SKM-1 treated with dmso at 0.1 percent for 144 hours (cell line): Measurements from ENCODE around the gene PSMB3.
"Not testable (repeated sequence)": the region's sequence is repeated elsewhere in the genome, so short reads cannot be mapped to it uniquely, and the experiment has no call there.

Experiments used
- DNase-seq: peaks from one replicate; lab custom pipeline; 2025; ENCODE audit not compliant: unreplicated experiment; lab: John Stamatoyannopoulos, UW

PSMB3 gene

GRCh38 chr17:38715216-38715943 is 37.2 kb upstream of the PSMB3 start:
- DNase-seq = no peak

DNA sequence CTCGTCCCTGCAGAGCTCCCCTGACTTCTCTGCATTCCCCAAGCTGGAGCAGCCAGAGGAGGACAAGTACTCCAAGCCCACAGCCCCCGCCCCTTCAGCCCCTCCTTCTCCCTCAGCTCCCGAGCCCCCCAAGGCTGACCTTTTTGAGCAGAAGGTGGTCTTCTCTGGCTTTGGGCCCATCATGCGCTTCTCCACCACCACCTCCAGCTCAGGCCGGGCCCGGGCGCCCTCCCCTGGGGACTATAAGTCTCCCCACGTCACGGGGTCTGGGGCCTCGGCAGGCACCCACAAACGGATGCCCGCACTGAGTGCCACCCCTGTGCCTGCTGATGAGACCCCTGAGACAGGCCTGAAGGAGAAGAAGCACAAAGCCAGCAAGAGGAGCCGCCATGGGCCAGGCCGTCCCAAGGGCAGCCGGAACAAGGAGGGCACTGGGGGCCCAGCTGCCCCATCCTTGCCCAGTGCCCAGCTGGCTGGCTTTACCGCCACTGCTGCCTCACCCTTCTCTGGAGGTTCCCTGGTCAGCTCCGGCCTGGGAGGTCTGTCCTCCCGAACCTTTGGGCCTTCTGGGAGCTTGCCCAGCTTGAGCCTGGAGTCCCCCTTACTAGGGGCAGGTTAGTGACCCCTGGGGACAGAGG is 36.1 kb upstream of the PSMB3 start:
- no peak for DNase-seq

DNA sequence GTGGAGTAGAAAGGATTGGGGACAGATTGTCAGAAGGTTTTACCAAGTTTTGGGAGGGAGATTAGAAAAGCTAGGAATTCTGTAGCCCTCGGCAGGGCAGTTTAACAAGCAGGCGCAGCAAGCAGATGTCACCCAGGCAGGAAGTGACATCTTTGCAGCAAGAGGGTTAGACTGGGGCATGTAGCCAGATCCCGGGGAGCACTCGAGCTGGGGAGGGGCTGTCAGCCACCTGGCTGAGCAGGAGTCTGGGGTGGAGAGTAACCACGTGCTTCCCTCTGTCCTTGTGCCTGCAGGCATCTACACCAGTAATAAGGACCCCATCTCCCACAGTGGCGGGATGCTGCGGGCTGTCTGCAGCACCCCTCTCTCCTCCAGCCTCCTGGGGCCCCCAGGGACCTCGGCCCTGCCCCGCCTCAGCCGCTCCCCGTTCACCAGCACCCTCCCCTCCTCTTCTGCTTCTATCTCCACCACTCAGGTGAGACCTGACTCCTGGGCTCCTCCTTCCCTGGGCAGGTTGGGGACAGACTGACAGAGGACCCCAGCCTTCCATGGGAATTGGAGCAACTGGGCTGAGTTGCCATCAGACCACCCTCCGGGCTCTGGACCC is 35.3 kb upstream of the PSMB3 start:
- DNase-seq = no peak

- DNase-seq = no peak
Measured at GRCh38 chr17:38719289-38719942, 33.1 kb upstream of the PSMB3 start.

DNA sequence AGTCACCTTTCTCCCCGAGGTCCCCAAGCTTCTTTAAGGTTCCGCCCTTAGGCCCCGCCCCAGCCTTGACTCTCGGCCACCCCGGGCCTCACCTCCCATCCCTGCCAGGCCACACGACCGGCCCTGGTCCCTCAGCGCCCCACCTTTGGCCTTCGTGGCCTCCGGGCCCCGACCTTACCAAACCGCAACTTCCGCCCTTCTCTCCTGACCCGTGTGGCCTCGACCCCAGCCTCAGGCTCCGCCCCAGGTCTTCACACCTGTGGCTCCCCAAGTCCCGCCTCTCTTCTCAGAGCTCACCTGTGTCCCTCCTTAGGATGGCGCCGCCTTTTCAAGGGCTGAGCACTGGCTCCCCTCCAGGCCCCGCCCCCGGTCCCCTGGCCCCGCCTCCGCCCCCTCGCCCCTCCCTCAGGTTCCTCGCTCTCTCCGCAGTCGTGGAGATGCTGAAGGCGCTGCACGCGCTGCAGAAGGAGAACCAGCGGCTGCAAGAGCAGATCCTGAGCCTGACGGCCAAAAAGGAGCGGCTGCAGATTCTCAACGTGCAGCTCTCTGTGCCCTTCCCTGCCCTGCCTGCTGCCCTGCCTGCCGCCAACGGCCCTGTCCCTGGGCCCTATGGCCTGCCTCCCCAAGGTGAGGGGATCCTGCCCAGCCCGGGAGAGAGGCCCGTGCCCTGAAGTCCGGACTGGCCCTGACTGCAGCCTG is 32.4 kb upstream of the PSMB3 start:
- no peak for DNase-seq

- DNase-seq = no peak
Measured at GRCh38 chr17:38720941-38721340, 31.6 kb upstream of the PSMB3 start.

DNA sequence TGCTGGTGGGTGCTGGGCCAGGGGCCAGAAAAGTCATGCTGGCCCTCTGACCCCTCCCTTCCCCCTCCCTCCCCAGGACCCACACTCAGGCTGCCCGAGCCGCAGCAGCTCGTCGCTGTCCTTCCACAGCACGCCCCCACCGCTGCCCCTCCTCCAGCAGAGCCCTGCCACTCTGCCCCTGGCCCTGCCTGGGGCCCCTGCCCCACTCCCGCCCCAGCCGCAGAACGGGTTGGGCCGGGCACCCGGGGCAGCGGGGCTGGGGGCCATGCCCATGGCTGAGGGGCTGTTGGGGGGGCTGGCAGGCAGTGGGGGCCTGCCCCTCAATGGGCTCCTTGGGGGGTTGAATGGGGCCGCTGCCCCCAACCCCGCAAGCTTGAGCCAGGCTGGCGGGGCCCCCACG is 30.7 kb upstream of the PSMB3 start:
- no peak for DNase-seq

GRCh38 chr17:38724337-38724988 is 28.1 kb upstream of the PSMB3 start:
- DNase-seq = no peak

- no peak for DNase-seq
Measured at GRCh38 chr17:38725066-38725465, 27.5 kb upstream of the PSMB3 start.

- DNase-seq = not testable (repeated sequence)
Measured at GRCh38 chr17:38726145-38726544, 26.4 kb upstream of the PSMB3 start.

DNA sequence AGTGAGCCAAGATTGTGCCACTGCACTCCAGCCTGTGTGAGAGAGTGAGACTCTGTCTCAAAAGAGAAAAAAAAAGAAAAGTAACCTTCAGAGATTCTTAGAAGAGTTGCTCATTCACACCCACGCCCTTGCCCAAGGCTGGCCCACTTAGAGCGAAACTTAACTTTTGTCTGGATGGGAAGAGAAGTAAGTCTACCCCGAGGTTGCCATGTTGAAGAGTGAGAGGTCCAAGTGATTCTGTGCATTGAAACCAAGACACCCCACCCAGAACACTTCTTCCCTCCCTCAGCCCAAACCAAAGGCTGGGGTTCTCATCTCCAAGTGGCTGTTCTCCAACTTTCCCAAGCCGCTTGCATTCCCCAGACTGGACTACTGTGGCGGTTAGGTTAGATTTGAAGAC is 24.8 kb upstream of the PSMB3 start:
- no peak for DNase-seq

- peak; percentile 32 for DNase-seq
Measured at GRCh38 chr17:38728290-38728831, 24.2 kb upstream of the PSMB3 start.

- no peak for DNase-seq
Measured at GRCh38 chr17:38729368-38729885, 23.1 kb upstream of the PSMB3 start.

DNA sequence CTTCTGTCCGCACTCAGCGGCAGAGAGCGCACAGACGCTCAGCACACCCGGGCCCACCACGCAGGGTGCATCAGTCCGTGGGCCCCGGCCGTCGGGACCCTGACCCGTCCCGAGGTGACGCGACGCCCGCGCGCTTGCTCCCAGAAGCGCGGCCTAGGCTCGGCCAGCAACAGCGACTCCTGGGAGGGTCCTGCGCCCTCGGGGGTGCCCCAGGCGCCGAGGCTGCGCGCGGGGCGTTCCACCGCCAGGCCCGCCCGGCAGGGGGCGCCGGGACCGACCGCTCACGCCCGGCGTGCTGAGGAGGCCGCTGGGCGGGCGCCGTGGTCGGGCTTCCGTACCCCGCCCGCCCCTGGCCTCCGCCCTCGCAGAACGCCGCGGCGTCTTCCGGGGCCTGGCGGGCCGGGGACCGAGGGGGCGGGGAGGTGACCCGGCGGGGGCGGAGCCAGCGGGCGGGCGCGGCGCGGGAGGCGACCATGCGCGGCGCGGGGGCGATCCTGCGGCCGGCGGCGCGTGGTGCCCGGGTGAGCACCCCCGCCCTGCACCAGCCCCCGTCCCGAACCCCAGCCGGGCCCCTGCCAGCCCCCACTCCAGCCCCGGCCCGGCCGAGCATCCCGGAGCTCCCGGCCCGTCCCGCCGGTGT is 22.5 kb upstream of the PSMB3 start, which contains the start of gene CISD3:
TSS of gene CISD3 (plus strand) at position 456 of the 640 bp plus-strand sequence. CDS start at position 474, 18 bp downstream.
- peak; percentile 88 for DNase-seq

DNA sequence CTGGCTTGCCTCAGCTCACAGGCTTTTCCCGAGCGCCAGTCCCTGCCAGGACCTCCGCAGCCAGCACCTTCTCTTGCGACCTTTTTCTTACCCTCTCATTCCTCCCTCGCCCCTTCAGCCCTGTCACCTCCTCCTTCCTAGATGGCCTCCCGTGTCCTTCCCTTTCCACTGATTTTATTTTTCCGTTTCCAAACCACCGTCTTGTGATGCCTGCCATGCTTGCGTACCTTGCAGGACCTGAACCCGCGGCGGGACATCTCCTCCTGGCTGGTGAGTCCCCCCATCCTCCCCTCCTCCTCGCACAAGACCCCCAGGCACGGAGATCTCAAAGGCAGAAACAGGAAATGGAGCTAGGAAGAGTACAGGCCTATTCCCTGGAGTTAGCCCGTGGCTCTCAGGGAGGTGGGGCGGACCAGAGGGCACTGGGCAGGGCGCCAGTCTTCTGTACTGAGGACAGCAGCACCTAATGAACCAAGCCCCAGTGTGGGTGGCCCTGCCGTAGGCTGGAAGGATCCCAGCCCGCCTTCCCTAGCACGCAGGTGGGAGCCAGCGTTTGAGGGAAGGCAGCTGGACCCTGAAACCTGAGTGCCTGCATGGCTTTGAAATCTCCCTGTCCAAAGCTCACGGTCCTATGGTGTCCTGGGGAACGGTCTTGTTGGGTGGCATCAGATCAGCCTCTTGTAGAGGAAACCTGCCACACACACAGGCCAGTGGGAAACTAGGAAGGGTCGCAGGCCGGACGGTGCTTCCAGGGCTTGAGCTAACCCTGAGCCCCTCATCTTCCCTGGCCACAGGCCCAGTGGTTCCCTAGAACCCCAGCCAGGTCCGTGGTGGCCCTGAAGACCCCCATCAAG is 21.8 kb upstream of the PSMB3 start:
- no peak for DNase-seq

DNA sequence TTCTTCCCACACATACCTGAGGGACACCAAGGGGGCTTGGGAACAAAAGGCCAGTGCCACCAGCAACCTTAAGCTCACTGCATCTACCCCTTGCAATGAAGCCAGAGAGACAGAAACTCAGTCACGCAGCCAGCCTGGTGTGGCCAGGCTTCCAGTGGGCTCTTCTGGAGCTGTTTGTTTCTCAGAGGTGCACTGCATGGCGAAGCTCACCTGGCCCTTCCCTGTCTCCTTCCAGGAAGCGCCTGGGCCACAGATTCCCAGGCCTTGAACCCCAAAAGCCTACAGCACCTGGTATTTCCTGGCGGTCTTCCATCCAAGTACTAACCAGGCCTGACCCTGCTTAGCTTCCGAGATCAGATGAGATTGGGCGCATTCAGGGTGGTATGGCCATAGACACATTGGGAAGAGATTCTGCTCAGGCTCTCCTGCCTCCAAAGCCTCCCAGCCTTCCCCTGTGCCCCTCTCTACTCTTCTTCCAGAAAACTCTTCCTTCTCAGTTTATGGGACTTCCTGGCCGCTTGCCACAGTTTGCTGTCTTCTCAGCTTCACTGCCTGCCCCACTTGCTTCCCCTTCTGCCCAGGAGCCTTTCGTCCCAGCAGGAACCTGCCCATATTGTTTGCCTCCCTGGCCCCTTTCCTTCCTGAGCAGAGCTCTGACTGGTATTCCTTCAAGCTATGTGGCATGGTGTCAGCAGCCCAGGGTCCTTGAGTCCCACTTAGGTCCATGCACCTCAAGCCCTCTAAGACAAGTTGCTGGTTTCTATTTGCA is 20.8 kb upstream of the PSMB3 start:
- no peak for DNase-seq

DNA sequence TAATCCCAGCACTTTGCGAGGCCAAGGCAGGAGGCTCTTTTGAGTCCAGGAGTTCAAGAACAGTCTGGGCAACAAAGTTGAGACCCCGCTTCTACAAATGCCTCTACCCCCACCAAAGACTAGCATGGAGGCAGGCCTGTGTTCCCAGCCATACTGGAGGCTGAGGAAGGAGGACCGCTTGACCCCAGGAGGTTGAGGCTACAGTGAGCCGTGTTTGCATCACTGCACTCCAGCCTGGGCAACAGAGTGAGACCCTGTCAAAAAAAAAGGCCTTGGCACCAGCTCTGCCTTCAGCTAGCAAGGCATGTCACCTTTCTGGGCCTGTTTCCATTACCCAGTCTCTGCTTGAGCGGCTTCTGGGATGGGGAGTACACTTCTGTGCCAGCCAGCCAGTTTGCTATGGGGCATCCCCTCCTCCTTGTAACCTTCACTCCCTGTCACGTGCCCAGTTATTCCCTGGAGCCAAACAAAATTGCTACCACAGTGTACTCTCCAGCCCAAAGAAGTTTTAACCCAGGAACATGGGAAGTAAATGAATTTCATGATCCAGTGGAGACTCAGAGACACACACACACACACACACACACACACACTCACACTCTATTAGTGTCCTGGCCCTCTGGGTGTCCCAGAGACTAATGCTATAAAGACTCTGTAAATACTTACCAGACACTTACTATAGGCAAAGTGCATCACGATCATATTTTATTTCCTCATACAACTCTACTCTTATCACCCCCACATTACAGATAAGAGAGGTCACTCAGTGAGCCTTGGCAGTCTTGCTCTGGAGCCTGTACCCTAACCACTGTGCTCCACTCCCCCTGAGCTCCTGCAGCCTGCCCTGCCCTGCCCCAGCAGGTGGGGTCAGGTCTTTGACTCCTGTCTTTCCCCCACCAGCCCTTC is 19.9 kb upstream of the PSMB3 start:
- DNase-seq = no peak
